ENCODE data around the gene PITX1.

PITX1 gene

GRCh38 chr5:135012951-135013391 lies 21.1 kb downstream of the PITX1 start:
- Histone ChIP-seq H3K27me3 (ENCODE audit: low read length) (no peaks in the 10 kb centered on the region), H3K4me3 (ENCODE audit: insufficient read depth, low read length, poor library complexity, severe bottlenecking) (no peak overlapping the region), H3K36me3 (ENCODE audit: low read length) (no peaks in the 10 kb centered on the region), H3K27ac (ENCODE audit: low read depth, low read length) (no peak overlapping the region), H4K20me1 (ENCODE audit: low read depth, low read length) (no peaks in the 10 kb centered on the region), H3K9ac (ENCODE audit: low read length) (no peak overlapping the region), H3K79me2 (ENCODE audit: insufficient read depth, low read length) (no peaks in the 10 kb centered on the region), H3K9me2 (replicated peaks; ENCODE audit: insufficient read depth, low read length) (no peaks in the 10 kb centered on the region), H3K9me3 (ENCODE audit: insufficient read depth, low read length) (no peaks in the 10 kb centered on the region), H3K4me2 (ENCODE audit: low read depth, low read length, poor library complexity, severe bottlenecking) (no peak overlapping the region), H3F3A (ENCODE audit: insufficient read depth) (no peaks in the 10 kb centered on the region), H2AFZ (ENCODE audit: low read depth, low read length, severe bottlenecking) (no peak overlapping the region)
- no peak for TF ChIP-seq EZH2phosphoT487 (conservative IDR thresholded peaks at IDR 0.05; ENCODE audit: low read length)
- TF ChIP-seq CTCF (IDR thresholded peaks at IDR 0.05; ENCODE audit: insufficient read depth, low read length, poor library complexity, severe bottlenecking), result no peak

GRCh38 chr5:135012033-135012588 lies 21.9 kb downstream of the PITX1 start:
- Histone ChIP-seq H3K9ac (ENCODE audit: low read length) (no peak overlapping the region), H3K79me2 (ENCODE audit: insufficient read depth, low read length) (no peaks in the 10 kb centered on the region), H3K27me3 (ENCODE audit: low read length) (no peaks in the 10 kb centered on the region), H3K9me3 (ENCODE audit: insufficient read depth, low read length) (no peaks in the 10 kb centered on the region), H3F3A (ENCODE audit: insufficient read depth) (no peaks in the 10 kb centered on the region), H3K9me2 (replicated peaks; ENCODE audit: insufficient read depth, low read length) (no peaks in the 10 kb centered on the region), H3K4me2 (ENCODE audit: low read depth, low read length, poor library complexity, severe bottlenecking) (no peak overlapping the region), H3K27ac (ENCODE audit: low read depth, low read length) (no peak overlapping the region), H3K4me3 (ENCODE audit: insufficient read depth, low read length, poor library complexity, severe bottlenecking) (no peak overlapping the region), H2AFZ (ENCODE audit: low read depth, low read length, severe bottlenecking) (no peak overlapping the region), H3K36me3 (ENCODE audit: low read length) (no peaks in the 10 kb centered on the region), H4K20me1 (ENCODE audit: low read depth, low read length) (no peaks in the 10 kb centered on the region)
- TF ChIP-seq CTCF (IDR thresholded peaks at IDR 0.05; ENCODE audit: insufficient read depth, low read length, poor library complexity, severe bottlenecking) (no peak), EZH2phosphoT487 (conservative IDR thresholded peaks at IDR 0.05; ENCODE audit: low read length) (no peak)

GRCh38 chr5:135011355-135012032 lies 22.5 kb downstream of the PITX1 start:
- H4K20me1 ChIP-seq (ENCODE audit: low read depth, low read length), result no peaks in the 10 kb centered on the region
- no peak overlapping the region for H2AFZ ChIP-seq (ENCODE audit: low read depth, low read length, severe bottlenecking)
- TF ChIP-seq CTCF (IDR thresholded peaks at IDR 0.05; ENCODE audit: insufficient read depth, low read length, poor library complexity, severe bottlenecking), result no peak
- TF ChIP-seq EZH2phosphoT487 (conservative IDR thresholded peaks at IDR 0.05; ENCODE audit: low read length), result no peak
- H3K36me3 ChIP-seq (ENCODE audit: low read length), result no peaks in the 10 kb centered on the region
- H3K9me2 ChIP-seq (replicated peaks; ENCODE audit: insufficient read depth, low read length), result no peaks in the 10 kb centered on the region
- no peaks in the 10 kb centered on the region for H3K9me3 ChIP-seq (ENCODE audit: insufficient read depth, low read length)
- no peak overlapping the region for H3K4me2 ChIP-seq (ENCODE audit: low read depth, low read length, poor library complexity, severe bottlenecking)
- no peaks in the 10 kb centered on the region for H3K27me3 ChIP-seq (ENCODE audit: low read length)
- no peak overlapping the region for H3K27ac ChIP-seq (ENCODE audit: low read depth, low read length)
- no peak overlapping the region for H3K9ac ChIP-seq (ENCODE audit: low read length)
- H3F3A ChIP-seq (ENCODE audit: insufficient read depth), result no peaks in the 10 kb centered on the region
- no peaks in the 10 kb centered on the region for H3K79me2 ChIP-seq (ENCODE audit: insufficient read depth, low read length)
- no peak overlapping the region for H3K4me3 ChIP-seq (ENCODE audit: insufficient read depth, low read length, poor library complexity, severe bottlenecking)
